HepG2 (cell line): Measurements from ENCODE around the gene MRPL43. TPM values are rescaled to one million over a fixed set of nuclear protein-coding genes. Genes with fewer than 3 reads are reported as not detected.

Source experiments
- ELF3 ChIP-seq: IDR thresholded peaks from 2 replicates; pipeline ENCODE4 v1.6.1; 2016; ENCODE audit warnings: missing genetic modification reagents, missing compliant biosample characterization
- FIP1L1 ChIP-seq: fragments of 200-400 bp; formaldehyde crosslinking; IDR thresholded peaks from 2 replicates; pipeline ENCODE4 v1.6.1; 2018; ENCODE audit warnings: low read depth, mild to moderate bottlenecking, low read length, moderate library complexity, borderline replicate concordance; ENCODE audit not compliant: insufficient read depth
- KIAA2018 ChIP-seq: sonication (generic); formaldehyde crosslinking; IDR thresholded peaks from 2 replicates; pipeline ENCODE4 v1.5.0; 2020; ENCODE audit warnings: mild to moderate bottlenecking, missing genetic modification reagents, borderline replicate concordance
- MBD4 ChIP-seq: IDR thresholded peaks from 2 replicates; pipeline ENCODE4 v1.6.1; 2012; ENCODE audit warnings: low read length, inconsistent platforms, borderline replicate concordance
- NFYB ChIP-seq: sonication (generic); formaldehyde crosslinking; IDR thresholded peaks from 2 replicates; pipeline ENCODE4 v1.4.0; 2020; ENCODE audit warnings: missing genetic modification reagents
- PAWR ChIP-seq: sonication (generic); formaldehyde crosslinking; IDR thresholded peaks from 2 replicates; pipeline ENCODE4 v1.4.0; 2020; ENCODE audit warnings: missing genetic modification reagents, mild to moderate bottlenecking, borderline replicate concordance
- POLR2AphosphoS5 ChIP-seq: IDR thresholded peaks from 2 replicates; pipeline ENCODE4 v1.6.1; 2012; ENCODE audit warnings: low read depth, low read length
- PREB ChIP-seq: sonication (generic); formaldehyde crosslinking; IDR thresholded peaks from 2 replicates; pipeline ENCODE4 v1.4.0; 2020; ENCODE audit warnings: missing genetic modification reagents
- RBAK ChIP-seq: sonication (generic); formaldehyde crosslinking; IDR thresholded peaks from 2 replicates; pipeline ENCODE4 v1.5.1; 2020; ENCODE audit warnings: mild to moderate bottlenecking, missing genetic modification reagents
- SNRNP70 ChIP-seq: fragments of 200-400 bp; formaldehyde crosslinking; IDR thresholded peaks from 2 replicates; pipeline ENCODE4 v1.6.1; 2017; ENCODE audit warnings: mild to moderate bottlenecking, low read depth, low read length, moderate library complexity
- ZBTB10 ChIP-seq: sonication (generic); formaldehyde crosslinking; IDR thresholded peaks from 2 replicates; pipeline ENCODE4 v1.4.0; 2020; ENCODE audit warnings: missing genetic modification reagents, borderline replicate concordance
- ZNF121 ChIP-seq: sonication (generic); formaldehyde crosslinking; IDR thresholded peaks from 2 replicates; pipeline ENCODE4 v1.5.0; 2020; ENCODE audit warnings: mild to moderate bottlenecking, missing genetic modification reagents
- ZNF160 ChIP-seq: sonication (generic); formaldehyde crosslinking; IDR thresholded peaks from 2 replicates; pipeline ENCODE4 v1.8.0; 2022; ENCODE audit warnings: mild to moderate bottlenecking, inconsistent platforms, missing genetic modification reagents
- ZNF263 ChIP-seq: sonication (generic); formaldehyde crosslinking; IDR thresholded peaks from 2 replicates; pipeline ENCODE4 v1.4.0; 2020; ENCODE audit warnings: missing genetic modification reagents
- ZNF619 ChIP-seq: sonication (generic); formaldehyde crosslinking; IDR thresholded peaks from 2 replicates; pipeline ENCODE4 v1.4.0; 2020; ENCODE audit warnings: mild to moderate bottlenecking, missing genetic modification reagents
- ZNF720 ChIP-seq: sonication (generic); formaldehyde crosslinking; IDR thresholded peaks from 2 replicates; pipeline ENCODE4 v1.4.0; 2020; ENCODE audit warnings: missing genetic modification reagents
- ZNF75D ChIP-seq: sonication (generic); formaldehyde crosslinking; IDR thresholded peaks from 2 replicates; pipeline ENCODE4 v1.8.1; 2023; ENCODE audit warnings: missing genetic modification reagents, mild to moderate bottlenecking, borderline replicate concordance
- polyA plus RNA-seq, 8 experiments: library from polyadenylated mRNA; depleted of rRNA in 3 of 8; stranded (reverse) in 7 of 8; unstranded in 1 of 8; fragments of >200 nt; fragmentation: Illumina TruSeq in 4 of 8; extraction: Trizol in 4 of 8; gene quantifications; 2 replicates each; pipeline versions ENCODE4 v1.2.1 to v1.2.3, GENCODE V29; 2011 to 2016; ENCODE audit warnings: low read depth in 4 of 8, missing spikeins in 1 of 8, mixed read lengths in 1 of 8; ENCODE audit not compliant: insufficient read depth in 1 of 8
- total RNA-seq, 5 experiments: library from RNA; depleted of rRNA; stranded (reverse); fragments of >200 nt; fragmentation: Illumina TruSeq; extraction: Trizol; gene quantifications; 2 replicates each; pipeline ENCODE4 v1.2.3, GENCODE V29; 2016; ENCODE audit warnings: low read depth in 1 of 5

Gene MRPL43
- total and polyA plus RNA-seq, 2 of the 13 experiments (the other 11 are each of a cell fraction or from before 2014, with no cell fraction given) = 71.0 to 73.7 TPM

- no peak for TF ChIP-seq KIAA2018 (CRISPR knock-in tag)
- peak; percentile 81; the same call in 1 of the 2 replicates for TF ChIP-seq ZBTB10 (CRISPR knock-in tag)
- no peak for TF ChIP-seq MBD4
- no peak for TF ChIP-seq RBAK
- TF ChIP-seq PREB (CRISPR knock-in tag) = no peak
- TF ChIP-seq PAWR (CRISPR knock-in tag) = no peak
- TF ChIP-seq SNRNP70 = no peak
- no peak for TF ChIP-seq ZNF619 (CRISPR knock-in tag)
- TF ChIP-seq ZNF121 (CRISPR knock-in tag) = no peak; the same call in none of the 2 replicates
- no peak for TF ChIP-seq ZNF720 (CRISPR knock-in tag)
- TF ChIP-seq ZNF263 (CRISPR knock-in tag) = peak; percentile 100
- no peak for TF ChIP-seq FIP1L1
- TF ChIP-seq ZNF160 (CRISPR knock-in tag) = peak; percentile 71; the same call in 1 of the 2 replicates
- no peak for TF ChIP-seq ZNF75D (CRISPR knock-in tag)
- peak; percentile 33 for TF ChIP-seq NFYB (CRISPR knock-in tag)
- TF ChIP-seq ELF3 (CRISPR knock-in tag) = peak; percentile 98
- TF ChIP-seq POLR2AphosphoS5 = peak; percentile 51; the same call in 1 of the 2 replicates
These were observed 16.1 kb downstream of the MRPL43 start (continued) for GRCh38 chr10:100970914-100971811.
